ENCODE data around the gene RBMS3. TPM values are rescaled to one million over a fixed set of nuclear protein-coding genes. Genes with fewer than 3 reads are reported as not detected.

The RBMS3 gene
- total RNA-seq, 1 experiment from 2014 or later: 1.3 TPM

DNA sequence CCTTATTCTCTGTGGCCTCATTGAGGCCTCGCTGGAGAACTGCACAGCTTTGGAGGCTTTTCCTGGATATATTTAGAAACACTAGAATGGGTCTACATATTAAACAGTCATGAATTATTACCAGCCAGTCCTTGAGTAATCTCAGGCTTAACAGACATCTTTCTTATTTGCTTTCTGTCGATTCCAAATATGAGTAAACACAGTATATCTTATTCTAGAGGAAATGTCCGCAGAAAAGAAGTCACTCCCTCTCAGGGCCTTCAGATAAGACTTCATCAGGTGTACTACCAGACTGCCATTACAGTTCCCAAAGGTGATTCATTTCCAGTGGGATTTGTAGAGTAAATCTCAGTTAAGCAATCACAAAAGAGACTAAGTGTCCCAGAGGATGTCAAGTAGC is 310.7 kb downstream of the RBMS3 start:
- no peak for TF ChIP-seq CTCF (IDR thresholded peaks at IDR 0.05; ENCODE audit: unreplicated experiment)
- BruUV-seq (replicated peaks): no TSS peak
- Mint-ChIP-seq H3K4me3 (ENCODE audit: low read depth, unreplicated experiment) (no peak overlapping the region), H3K27me3 (ENCODE audit: unreplicated experiment) (no peaks in the 10 kb centered on the region), H3K27ac (ENCODE audit: unreplicated experiment) (no peak overlapping the region), H3K9me3 (ENCODE audit: low read depth, unreplicated experiment) (peaks cover 2% of the 10 kb centered on the region), H3K36me3 (ENCODE audit: insufficient read depth, unreplicated experiment) (no peaks in the 10 kb centered on the region), H3K4me1 (ENCODE audit: low read depth, unreplicated experiment) (no peaks in the 10 kb centered on the region)
- DNase-seq: no peak
- intact Hi-C loops (cut with micrococcal nuclease; ENCODE audit: unreplicated experiment): no loop called here
- CTCF ChIA-PET: no interaction called here

GRCh38 chr3:29593802-29594201 is 312.9 kb downstream of the RBMS3 start:
- H3K27ac Mint-ChIP-seq (ENCODE audit: unreplicated experiment): no peak overlapping the region
- H3K36me3 Mint-ChIP-seq (ENCODE audit: insufficient read depth, unreplicated experiment): no peaks in the 10 kb centered on the region
- no TSS peak for BruUV-seq (replicated peaks)
- TF ChIP-seq CTCF (IDR thresholded peaks at IDR 0.05; ENCODE audit: unreplicated experiment): no peak
- no peak for DNase-seq
- peaks cover 2% of the 10 kb centered on the region for H3K9me3 Mint-ChIP-seq (ENCODE audit: low read depth, unreplicated experiment)
- intact Hi-C loops (cut with micrococcal nuclease; ENCODE audit: unreplicated experiment): no loop called here
- H3K4me1 Mint-ChIP-seq (ENCODE audit: low read depth, unreplicated experiment): no peaks in the 10 kb centered on the region
- CTCF ChIA-PET: no interaction called here
- H3K4me3 Mint-ChIP-seq (ENCODE audit: low read depth, unreplicated experiment): no peak overlapping the region
- no peaks in the 10 kb centered on the region for H3K27me3 Mint-ChIP-seq (ENCODE audit: unreplicated experiment)

- no peaks in the 10 kb centered on the region for H3K9me3 Mint-ChIP-seq (ENCODE audit: low read depth, unreplicated experiment)
- no peaks in the 10 kb centered on the region for H3K36me3 Mint-ChIP-seq (ENCODE audit: insufficient read depth, unreplicated experiment)
- no peaks in the 10 kb centered on the region for H3K27me3 Mint-ChIP-seq (ENCODE audit: unreplicated experiment)
- H3K4me1 Mint-ChIP-seq (ENCODE audit: low read depth, unreplicated experiment): no peaks in the 10 kb centered on the region
- TF ChIP-seq CTCF (IDR thresholded peaks at IDR 0.05; ENCODE audit: unreplicated experiment): no peak
- BruUV-seq (replicated peaks): no TSS peak
- DNase-seq: no peak
- intact Hi-C loops (cut with micrococcal nuclease; ENCODE audit: unreplicated experiment): no loop called here
- CTCF ChIA-PET: no interaction called here
- no peak overlapping the region for H3K4me3 Mint-ChIP-seq (ENCODE audit: low read depth, unreplicated experiment)
- H3K27ac Mint-ChIP-seq (ENCODE audit: unreplicated experiment): no peak overlapping the region
Observed at GRCh38 chr3:29594261-29594660, 313.4 kb downstream of the RBMS3 start.

DNA sequence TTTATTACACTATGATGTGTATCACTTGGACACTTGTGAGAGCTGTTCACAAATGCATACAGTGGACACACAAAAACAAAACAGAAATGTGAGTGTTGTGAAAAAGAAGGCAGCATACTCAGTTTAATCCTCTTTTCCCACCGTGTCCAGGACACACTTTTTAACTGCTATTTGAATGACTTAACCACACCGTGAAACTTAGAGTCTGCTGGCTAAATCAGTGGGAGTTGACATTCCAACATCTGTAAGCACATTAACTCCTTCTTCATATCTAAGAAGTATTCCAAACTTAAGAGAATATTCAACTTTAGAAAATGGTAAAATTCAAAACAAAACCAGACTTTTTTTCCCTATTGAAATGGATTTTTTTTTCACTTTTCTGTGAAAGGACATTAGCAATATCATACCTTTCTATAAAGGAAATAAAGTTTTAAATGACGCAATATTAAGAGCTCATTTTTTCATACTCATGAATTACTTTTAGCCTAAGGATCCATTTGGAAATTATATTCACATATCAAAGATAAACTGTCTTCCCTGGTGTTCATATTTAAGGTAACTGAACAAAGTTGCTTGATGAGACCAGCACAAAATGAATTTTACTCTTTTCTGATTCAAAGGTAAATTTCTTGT is 316.6 kb downstream of the RBMS3 start:
- Mint-ChIP-seq H3K4me3 (ENCODE audit: low read depth, unreplicated experiment) (no peak overlapping the region), H3K4me1 (ENCODE audit: low read depth, unreplicated experiment) (no peaks in the 10 kb centered on the region), H3K36me3 (ENCODE audit: insufficient read depth, unreplicated experiment) (no peaks in the 10 kb centered on the region), H3K9me3 (ENCODE audit: low read depth, unreplicated experiment) (no peaks in the 10 kb centered on the region), H3K27me3 (ENCODE audit: unreplicated experiment) (no peaks in the 10 kb centered on the region), H3K27ac (ENCODE audit: unreplicated experiment) (no peak overlapping the region)
- no peak for DNase-seq
- intact Hi-C loops (cut with micrococcal nuclease; ENCODE audit: unreplicated experiment): no loop called here
- no peak for TF ChIP-seq CTCF (IDR thresholded peaks at IDR 0.05; ENCODE audit: unreplicated experiment)
- no TSS peak for BruUV-seq (replicated peaks)
- CTCF ChIA-PET: no interaction called here
